ENCODE results near the gene DYNLL1. TPM values are rescaled to one million over a fixed set of nuclear protein-coding genes. Genes with fewer than 3 reads are reported as not detected.
A peak's percentile ranks its signal among the peaks of the same experiment; 100 is the strongest.

Gene DYNLL1
- total and polyA plus RNA-seq, 2 of the 13 experiments (the other 11 are each of a cell fraction or from before 2014, with no cell fraction given) = 271 to 294 TPM

GRCh38 chr12:120534703-120535655 is 39.1 kb downstream of the DYNLL1 start (continued):
- TF ChIP-seq AKAP8 (CRISPR knock-in tag; IDR thresholded peaks at IDR 0.05) (no peak), ZUFSP (CRISPR knock-in tag; IDR thresholded peaks at IDR 0.05; ENCODE audit: borderline replicate concordance) (no peak), MYPOP (CRISPR knock-in tag; IDR thresholded peaks at IDR 0.05) (no peak), ZBTB20 (CRISPR knock-in tag; IDR thresholded peaks at IDR 0.05; ENCODE audit: borderline replicate concordance, low read depth) (no peak), HIC2 (CRISPR knock-in tag; IDR thresholded peaks at IDR 0.05; ENCODE audit: low read depth) (no peak), ZNF552 (CRISPR knock-in tag; IDR thresholded peaks at IDR 0.05; ENCODE audit: borderline replicate concordance) (no peak), SMARCC2 (IDR thresholded peaks at IDR 0.05) (no peak), ZNF607 (CRISPR knock-in tag; IDR thresholded peaks at IDR 0.05; ENCODE audit: borderline replicate concordance) (peak; percentile 34; the same call in 1 of the 2 replicates), GMEB1 (CRISPR knock-in tag; IDR thresholded peaks at IDR 0.05; ENCODE audit: borderline replicate concordance) (no peak), ZGPAT (CRISPR knock-in tag; IDR thresholded peaks at IDR 0.05) (peak; percentile 30; the same call in 1 of the 2 replicates), ZNF792 (CRISPR knock-in tag; IDR thresholded peaks at IDR 0.05) (no peak), HMGA1 (CRISPR knock-in tag; conservative IDR thresholded peaks at IDR 0.05) (no peak), TRAFD1 (CRISPR knock-in tag; IDR thresholded peaks at IDR 0.05; ENCODE audit: borderline replicate concordance) (no peak), CAMTA2 (CRISPR knock-in tag; IDR thresholded peaks at IDR 0.05; ENCODE audit: borderline replicate concordance) (no peak), ZNF441 (CRISPR knock-in tag; IDR thresholded peaks at IDR 0.05; ENCODE audit: borderline replicate concordance) (0 out of 2 replicates have a peak, but pooled peaks have one; percentile 4), ZNF367 (CRISPR knock-in tag; IDR thresholded peaks at IDR 0.05; ENCODE audit: borderline replicate concordance) (no peak), TEF (CRISPR knock-in tag; IDR thresholded peaks at IDR 0.05) (0 out of 2 replicates have a peak, but pooled peaks have one; percentile 5)
